Skeletal muscle cell (primary cell): ENCODE data around the gene PBOV1.
A peak's percentile ranks its signal among the peaks of the same experiment; 100 is the strongest.

ENCODE experiments used
- DNase-seq: peaks from one replicate; pipeline ENCODE4 v3.0.0-alpha.2; 2010; ENCODE audit warnings: low read depth
- H3K4me3 ChIP-seq: 2 replicates; pipeline ENCODE4 v1.5.1; 2011; ENCODE audit warnings: low read depth, mild to moderate bottlenecking, control low read depth, low read length, moderate library complexity

The PBOV1 gene

DNA sequence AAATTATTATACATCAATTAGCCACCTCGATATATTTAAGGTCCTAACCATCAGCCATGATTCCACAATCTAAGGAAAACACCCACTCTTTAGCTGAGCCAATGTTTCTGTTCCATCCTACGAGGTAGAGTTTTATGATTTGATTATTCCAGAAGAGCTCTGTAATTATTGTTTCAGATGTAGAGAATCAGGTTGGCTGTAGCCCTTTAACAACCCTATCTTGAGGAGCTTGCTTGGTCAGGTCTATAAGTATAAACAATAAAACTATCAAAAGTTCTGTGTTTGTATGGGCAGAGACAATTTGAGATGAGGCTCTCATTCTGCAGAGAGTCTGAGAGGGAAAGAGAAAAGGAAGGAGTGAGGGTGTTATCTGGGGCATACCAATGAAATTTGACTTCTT is at the start of gene PBOV1:
Gene PBOV1 (minus strand): TSS at position 43 of the 400 bp plus-strand sequence. CDS start 96 bp downstream, outside the sequence.
- no peak within 1 kb of the TSS for H3K4me3 ChIP-seq
- DNase-seq: no peak

DNA sequence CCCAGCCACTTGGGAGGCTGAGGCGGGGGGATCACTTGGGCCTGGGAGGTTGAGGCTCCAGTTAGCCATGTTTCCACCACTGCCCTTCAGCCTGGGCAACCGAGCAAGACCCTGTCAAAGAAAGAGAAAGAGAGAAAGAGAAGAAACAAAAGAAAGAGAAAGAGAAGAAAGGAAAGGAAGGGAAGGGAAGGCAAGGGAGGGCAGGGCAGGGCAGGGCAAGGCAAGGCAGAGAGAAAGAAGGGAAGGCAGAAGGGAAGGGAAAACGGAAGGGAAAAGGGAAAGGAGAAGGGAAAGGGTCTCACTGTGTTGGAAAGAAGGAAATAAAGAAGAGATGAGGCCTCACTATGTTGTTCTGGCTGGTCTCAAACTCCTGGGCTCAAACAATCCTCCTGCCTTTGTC is 47.8 kb upstream of the PBOV1 start:
- no peak for DNase-seq
- H3K4me3 ChIP-seq: no peak overlapping the region

DNA sequence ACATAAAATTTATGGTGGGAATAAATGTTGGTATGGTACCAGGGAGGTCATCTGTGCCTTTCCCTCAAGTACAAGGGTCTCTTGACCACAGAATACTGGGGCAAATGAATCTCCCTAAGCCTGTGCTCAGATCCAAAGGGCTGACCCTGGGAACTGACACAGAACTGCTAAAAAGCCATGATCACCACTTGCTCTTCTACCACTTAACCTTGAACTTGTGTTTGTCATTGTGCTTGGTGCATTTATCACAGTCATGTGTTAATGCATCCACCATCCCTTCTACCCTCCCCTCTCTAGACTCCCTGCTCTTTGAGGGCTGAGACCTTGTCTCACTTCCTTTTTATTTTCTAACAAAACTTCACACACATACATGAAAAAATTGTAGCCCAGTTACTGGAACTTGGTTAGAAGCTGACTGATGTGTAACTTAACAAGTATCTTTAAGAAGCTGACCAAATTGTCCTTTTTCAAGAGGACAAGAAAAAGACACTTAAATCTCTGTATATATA is 46.1 kb upstream of the PBOV1 start:
- no peak overlapping the region for H3K4me3 ChIP-seq
- DNase-seq: no peak

DNA sequence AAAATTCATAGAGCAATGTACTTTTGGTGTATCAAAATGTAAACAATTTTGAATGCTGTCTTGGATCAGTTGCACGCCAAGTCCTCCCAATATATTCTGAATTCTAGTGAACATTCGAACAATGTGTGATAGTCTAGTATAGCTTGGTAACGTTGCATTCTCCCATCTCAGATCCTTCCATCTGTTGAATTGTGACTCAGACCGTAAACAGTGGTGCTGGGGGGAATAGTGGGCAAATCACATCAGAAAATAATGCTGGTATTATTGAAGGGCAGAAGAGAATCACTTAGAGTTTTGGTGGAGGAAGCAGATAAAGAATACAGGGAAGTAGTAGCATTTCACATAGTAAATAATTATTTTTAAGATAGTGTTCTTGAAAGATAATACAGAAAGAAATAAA is 45.7 kb upstream of the PBOV1 start:
- H3K4me3 ChIP-seq: no peak overlapping the region
- no peak for DNase-seq

DNA sequence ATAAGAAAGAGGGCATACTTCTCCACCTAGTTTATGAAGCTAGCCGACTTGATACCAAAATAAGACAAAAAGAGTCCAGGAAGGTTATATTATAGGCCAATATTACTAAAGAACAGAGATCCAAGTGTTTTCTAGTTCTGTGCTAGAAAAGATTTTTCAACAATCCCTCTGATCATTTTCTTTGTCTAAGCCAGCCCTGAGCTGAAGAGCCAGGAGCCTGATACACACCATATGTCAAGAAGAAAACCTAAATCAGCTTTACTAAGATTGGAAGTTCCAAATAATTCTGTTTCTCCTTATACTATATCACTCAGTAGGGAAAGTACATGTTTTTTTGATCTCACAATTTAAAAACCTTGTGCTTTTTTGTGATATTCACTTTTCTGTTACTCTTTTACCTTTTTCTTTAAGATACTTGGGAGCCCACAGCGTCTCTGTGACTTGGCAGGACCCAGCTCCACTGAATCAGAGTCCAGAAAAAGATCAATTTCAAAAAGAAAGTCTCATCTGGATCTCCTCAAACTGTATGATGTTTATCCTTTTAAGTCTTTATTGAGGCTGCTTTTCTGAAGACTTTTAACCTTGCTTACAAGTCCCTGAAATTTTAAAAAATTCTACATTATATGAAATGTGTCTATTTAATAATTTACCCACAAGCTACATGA is 43.0 kb upstream of the PBOV1 start:
- H3K4me3 ChIP-seq: no peak overlapping the region
- no peak for DNase-seq

DNA sequence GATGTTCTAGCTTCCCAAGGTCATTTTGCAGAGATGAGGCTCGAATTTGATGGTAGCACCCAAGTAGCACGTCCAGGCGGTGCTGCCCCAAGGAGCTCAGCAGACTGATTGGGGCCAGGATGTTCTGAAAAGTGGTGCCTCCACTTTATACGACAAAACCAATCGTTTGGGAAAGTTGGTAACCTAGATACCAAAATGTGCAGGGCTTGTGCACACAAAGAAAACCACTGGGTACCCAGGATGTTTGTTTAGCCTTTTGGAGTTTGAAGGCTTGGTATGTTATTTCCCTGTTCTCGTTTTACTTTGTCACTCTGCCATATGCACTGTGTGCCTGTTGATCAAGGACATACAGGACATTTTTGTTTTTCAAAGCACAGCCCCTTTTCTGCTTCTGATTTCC is 40.7 kb upstream of the PBOV1 start:
- no peak for DNase-seq
- H3K4me3 ChIP-seq: no peak overlapping the region

DNA sequence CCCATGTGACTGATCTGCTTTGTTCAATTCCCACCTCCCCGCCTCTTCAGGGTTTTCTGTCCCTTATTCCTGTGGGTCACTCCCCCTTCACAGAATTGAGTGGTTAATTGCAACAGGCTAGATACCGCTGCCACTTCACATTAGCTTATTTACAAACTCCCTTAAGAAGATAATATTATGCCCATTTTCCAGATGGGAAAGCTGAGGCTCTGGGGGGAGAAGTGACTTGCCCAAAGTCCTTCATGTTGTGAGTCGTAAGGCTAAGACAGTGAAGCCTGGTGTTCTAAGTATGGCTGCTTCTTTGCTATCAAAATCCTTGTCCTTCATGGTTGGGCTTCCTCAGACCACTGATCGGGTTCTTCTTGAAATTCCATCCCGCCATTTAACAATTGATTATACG is 39.9 kb upstream of the PBOV1 start:
- DNase-seq: no peak
- H3K4me3 ChIP-seq: no peak overlapping the region

DNA sequence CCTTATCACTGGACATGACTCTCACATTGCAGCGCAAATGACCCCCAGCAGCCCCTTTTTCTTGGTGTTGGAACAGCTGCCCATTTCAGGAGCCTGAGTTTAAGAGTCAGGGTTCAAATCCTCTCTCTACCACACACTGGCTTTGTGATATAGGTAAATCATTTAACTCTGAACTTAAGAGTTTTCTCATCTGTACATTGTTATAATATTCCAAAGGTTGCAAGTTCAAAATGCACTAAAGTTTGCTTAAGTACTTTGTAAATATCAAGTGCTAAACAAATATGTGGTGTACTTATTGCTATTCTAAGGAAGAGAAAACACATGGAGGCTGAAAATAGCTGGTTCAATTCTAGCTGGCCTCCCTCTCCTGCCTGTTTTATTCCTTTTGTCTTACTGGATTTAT is 39.3 kb upstream of the PBOV1 start:
- H3K4me3 ChIP-seq: no peak overlapping the region
- DNase-seq: no peak

DNA sequence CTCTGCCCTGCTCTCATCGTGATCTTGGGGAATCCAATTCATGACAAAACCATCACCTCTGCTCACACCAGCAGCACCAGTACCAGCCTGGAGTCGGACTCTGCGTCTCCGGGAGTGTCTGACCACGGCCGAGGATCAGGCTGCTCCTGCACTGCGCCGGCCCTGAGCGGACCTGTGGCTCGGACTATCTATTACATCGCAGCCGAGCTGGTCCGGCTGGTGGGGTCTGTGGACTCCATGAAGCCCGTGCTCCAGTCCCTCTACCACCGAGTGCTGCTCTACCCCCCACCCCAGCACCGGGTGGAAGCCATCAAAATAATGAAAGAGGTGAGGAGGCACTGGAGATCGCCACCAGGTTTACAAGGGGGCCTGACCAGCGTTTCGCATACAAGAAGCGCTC is 37.2 kb upstream of the PBOV1 start:
- no peak overlapping the region for H3K4me3 ChIP-seq
- DNase-seq: no peak

DNA sequence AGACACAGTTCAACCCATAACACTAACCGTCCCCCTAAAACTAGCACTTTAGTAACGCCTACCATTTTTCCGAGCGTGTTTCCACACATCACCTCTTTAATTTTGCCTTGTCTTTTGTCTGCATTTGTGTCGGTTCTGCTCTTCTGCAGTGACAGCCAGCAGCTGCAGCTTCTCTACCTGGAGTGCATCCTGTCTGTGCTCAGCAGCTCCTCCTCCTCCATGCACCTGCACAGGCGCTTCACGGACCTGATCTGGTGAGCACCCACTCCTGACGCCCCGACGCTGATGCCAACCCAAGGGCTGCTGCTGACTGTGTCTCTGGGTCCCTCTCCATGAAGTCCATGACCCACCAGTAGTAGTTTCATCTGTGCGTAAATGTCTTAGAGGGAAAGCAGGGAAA is 35.4 kb upstream of the PBOV1 start:
- no peak for DNase-seq
- no peak overlapping the region for H3K4me3 ChIP-seq

DNA sequence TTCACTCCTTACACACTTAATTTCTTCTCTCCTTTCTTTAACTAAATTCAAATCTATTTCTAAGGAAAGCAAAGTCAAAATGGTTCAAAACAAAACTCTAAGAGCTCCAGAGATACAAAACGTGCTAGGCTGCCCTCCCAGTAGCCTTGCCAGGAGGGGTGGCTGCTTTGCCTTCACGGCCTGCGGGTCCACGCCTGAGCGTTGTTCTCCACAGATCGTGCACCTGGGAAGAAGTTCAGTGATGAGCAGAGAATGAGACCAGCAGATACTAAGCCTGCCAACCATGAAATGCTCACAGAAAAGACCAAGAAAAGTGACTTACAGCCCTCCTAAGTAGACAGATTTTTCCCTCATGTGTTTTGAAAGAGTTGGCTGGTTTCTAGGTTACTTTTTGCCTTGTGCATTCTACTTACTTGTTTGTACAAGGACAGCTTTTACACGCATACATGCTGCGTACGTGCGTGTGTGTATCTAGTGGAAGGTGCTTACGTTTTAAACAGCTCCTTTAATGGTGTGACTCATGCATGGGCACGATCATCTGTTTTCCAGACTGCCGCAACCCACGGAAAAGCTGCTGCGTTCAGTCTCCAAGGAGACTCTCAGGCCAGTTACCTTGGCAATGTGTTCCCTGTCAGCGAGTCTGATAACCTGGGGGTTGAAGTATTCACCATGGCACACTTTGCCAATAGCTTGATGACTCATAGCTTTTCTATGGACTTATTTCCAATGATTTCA is 32.4 kb upstream of the PBOV1 start:
- no peak overlapping the region for H3K4me3 ChIP-seq
- peak; percentile 80 for DNase-seq

DNA sequence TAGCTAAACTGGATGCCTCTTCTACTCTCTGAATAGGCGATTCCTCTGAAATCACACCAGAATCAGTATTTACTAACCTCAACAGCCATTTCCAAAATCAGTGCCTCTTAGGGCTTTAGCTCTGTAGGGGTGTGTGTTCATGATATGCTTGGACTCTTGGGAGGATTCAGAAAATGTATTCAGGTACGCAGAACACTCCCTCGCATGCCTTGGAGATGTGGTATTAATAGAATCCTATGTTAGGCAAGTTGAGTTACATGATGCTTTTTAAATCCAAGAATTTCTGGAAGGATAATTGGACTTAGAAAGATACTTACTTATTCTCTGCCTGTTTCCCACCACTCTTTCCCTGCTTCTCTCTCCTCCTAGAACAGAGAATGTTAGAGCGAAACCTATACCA is 31.8 kb upstream of the PBOV1 start:
- no peak for DNase-seq
- no peak overlapping the region for H3K4me3 ChIP-seq

DNA sequence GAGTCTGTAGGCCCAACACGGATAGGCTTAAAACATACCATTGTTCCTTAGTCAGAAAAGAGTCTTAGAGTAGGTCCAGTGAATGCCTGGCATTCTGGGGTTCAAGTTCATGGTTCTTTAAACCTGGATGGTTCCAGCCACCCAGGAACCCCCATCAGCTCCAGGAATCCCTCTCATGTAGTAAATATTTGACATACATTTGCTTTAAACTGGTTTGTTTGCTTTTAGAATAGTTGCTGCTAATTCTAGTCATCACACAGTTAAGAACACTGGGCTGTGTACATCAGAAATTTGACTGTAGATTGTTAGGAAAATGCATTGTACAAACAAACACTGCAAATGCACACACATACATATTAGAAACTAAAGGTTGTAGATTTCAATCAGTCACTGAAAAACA is 30.6 kb upstream of the PBOV1 start:
- no peak for DNase-seq
- no peak overlapping the region for H3K4me3 ChIP-seq

DNA sequence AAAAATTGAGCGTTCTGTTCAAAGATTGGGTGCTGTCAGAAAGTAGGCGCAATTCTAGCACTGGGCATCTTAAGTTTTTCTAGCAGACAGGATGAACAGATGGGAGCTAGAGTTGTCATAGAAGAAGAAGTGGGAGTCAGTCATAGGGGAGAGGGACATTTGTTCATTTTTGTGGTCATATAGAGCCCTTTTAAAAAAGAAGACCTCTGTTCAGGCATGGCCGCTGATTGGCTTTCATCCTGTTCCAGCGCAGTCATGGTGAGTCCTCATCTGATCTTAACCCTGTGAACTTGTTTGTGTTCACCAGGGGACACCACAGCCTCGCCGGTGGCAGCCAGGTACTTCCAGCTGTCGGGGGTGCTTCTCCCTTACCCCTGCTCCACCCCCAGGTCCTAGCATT is 29.7 kb upstream of the PBOV1 start:
- H3K4me3 ChIP-seq: no peak overlapping the region
- no peak for DNase-seq

DNA sequence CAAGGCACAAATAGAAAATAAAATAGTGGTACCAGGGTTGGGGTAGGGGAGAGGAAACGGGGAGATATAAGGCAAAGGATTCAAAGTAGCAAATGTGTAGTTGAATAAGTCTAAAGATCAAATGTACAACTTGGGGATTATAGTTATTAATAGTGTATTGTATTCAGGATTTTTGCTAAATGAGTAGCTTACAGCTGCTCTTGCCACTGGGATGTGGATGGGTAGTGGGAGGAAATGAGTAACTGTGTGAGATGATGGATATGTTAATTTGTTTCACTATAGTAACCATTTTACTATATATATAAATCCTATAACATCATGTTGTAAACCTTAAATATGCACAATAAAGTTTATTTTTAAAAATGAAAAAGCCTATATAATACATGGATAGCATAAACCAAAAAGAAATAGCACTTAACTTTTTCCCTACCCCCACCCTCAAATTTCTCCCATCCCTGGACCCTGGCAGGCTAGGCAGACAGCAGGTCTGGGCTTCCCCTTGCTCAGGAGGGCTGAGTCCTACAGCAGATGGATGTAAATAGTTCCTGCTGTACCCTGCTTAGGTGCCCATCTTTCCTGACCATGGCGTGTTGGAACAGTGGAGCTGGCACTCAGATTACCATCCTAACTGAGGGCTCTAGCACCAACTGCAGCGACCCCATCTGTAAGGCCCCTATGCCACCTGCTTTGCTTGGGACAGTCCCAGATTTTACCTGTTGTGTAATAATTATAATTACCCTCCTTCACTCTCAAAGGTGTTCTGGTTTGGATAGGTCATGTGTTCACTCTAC is 28.6 kb upstream of the PBOV1 start:
- DNase-seq: peak; percentile 9

DNA sequence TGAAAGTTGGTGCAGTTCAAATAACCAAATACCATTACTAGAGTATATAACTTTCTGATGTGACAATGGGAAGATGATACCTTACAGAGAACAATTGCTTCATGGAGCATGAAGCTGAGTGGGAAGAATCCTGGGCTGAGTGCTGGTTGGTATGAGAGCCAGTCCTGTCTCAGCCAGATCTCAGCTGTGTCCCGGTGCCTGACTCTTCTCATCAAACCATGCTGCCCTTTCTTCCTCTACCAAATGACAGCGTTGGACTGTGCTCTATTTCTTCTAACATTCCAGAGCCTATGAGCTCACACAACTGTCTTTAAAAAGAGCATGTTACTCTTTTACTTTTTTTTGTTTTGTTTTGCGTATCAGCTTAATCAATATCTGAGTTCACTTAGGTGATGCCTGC is 27.5 kb upstream of the PBOV1 start:
- DNase-seq: peak; percentile 9

More for the DNA sequence above, 28.6 kb upstream of the PBOV1 start:
- no peak overlapping the region for H3K4me3 ChIP-seq

DNA sequence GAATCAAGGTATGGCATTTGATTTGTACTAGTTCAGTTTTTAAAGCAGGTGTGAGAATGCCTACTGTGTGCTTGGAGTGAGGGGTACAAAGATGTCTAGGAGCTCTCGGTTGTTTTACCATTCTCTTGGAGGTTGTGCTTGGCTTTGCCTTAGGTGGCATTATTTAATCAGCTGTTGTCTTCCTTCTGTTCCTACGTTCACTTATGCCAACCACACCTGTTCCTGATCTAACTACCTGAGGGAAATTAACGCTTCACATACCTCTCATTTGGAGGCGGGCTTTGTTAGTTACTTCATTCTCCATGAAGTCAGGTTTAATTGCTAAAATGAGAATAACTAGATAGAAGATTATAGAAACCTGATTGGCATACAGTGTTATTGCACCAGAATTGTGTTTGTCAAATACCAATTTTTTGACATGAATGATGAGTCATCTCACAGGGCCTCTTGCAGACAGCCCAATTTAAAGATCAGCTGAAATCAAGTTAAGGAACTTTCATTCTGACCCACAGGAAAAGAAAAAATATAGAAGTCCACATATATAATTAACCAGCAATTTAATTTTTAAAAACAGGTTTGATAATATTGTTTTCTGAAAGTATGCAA is 24.8 kb upstream of the PBOV1 start:
- H3K4me3 ChIP-seq: no peak overlapping the region
- DNase-seq: no peak

More for the DNA sequence above, 27.5 kb upstream of the PBOV1 start:
- no peak overlapping the region for H3K4me3 ChIP-seq

DNA sequence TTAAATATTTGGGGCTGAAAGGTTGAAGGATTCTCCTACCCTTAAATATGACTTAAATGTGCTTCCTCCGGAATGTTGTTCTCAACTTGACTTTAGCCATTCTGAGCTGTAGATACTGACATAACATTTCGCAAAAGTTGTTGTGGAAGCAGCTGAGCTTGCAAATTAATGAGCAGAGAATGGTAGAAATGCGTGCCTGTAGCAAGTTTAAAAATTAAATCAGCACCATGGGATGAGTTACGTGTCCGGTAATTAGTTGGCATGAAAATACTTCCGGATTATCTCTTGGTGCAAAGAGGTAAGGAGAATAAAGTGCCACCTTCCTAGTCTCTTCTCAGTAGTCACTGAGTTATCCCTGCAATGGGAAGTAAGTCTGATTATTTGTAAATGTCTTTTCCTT is 23.6 kb upstream of the PBOV1 start:
- H3K4me3 ChIP-seq: no peak overlapping the region
- no peak for DNase-seq

DNA sequence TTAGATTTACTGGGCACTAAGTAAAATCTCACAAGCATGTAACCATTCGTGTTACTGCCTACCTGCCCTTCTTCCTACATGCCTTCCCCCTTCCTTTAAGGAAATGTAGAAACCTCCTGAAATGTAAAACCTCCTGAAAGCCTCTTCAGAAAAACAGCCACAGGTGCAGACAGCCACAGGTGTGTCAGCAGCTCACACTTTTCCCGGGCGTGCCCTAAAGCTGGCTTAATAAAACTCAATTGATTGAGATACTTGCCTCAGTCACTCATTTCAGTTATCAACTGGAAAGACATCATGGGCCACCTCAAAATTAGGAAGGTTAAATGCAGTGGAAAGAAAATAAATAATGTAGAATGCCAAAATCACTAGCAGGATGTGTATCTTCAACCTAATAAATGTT is 23.1 kb upstream of the PBOV1 start:
- no peak overlapping the region for H3K4me3 ChIP-seq
- no peak for DNase-seq
